RPMI7951 (cell line): ENCODE results near the gene GPX3. TPM values are rescaled to one million over a fixed set of nuclear protein-coding genes. Genes with fewer than 3 reads are reported as not detected.

Experiments
- DNase-seq: peaks from one replicate; pipeline ENCODE4 v3.0.0-alpha.2; 2012; ENCODE audit warnings: low read depth
- total RNA-seq: library from RNA; depleted of rRNA; stranded (reverse); fragments of >200 nt; shearing (Covaris generic); gene quantifications from 2 replicates; pipeline ENCODE4 v1.2.3, GENCODE V29; 2014; rRNA removed

GPX3 gene
- total RNA-seq: 3.1 and 4.4 TPM in 2 replicates

GRCh38 chr5:151020304-151021110 lies at the start of gene GPX3:
GPX3 (plus strand) TSS chr5:151020591; CDS start chr5:151020655, 64 bp downstream.
- DNase-seq: peak; percentile 50

GRCh38 chr5:150978590-150978989 lies 41.8 kb upstream of the GPX3 start:
- no peak for DNase-seq

DNA sequence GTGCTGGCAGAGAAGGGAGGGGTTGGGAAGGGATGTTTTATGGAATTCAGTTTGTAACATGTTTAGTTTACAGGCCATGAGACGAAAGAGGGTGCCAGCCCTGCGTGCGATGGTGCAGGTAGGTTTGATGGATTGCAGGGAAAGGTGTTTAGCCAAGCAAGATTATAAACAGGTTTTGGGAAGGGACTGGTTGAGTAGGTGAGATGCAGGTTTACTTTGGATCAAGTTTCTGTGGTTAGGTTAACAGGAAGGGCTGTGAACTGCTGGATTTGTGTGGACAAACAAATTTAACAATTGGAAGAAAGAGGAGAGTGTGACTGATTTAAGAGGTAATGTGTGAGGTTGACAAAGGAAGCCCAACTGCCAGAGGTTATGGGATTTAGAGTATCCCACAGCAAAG lies 32.6 kb upstream of the GPX3 start:
- no peak for DNase-seq

GRCh38 chr5:150989695-150990094 lies 30.7 kb upstream of the GPX3 start:
- peak; percentile 5 for DNase-seq

DNA sequence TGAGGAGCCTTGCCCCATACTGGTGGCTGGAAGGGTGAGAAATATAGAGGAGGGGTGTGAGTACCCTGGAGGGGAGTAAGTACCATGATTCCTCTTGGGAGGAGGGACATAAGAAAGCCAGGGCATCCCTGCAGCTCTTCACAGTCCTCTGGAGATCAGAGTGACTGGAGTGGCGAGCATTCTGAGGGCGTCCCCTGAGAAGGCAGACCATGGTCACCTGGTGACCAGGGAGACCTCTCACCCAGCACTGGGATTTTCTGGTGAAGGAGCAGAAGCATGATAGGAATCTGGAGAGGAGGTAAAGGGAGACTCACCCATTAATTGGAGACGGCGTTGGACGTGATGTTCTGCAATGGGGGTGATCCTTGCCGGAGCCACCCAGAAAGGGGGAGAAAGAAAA lies 27.7 kb upstream of the GPX3 start:
- DNase-seq: no peak

GRCh38 chr5:150993422-150993821 lies 27.0 kb upstream of the GPX3 start:
- no peak for DNase-seq

GRCh38 chr5:150993826-150994412 lies 26.5 kb upstream of the GPX3 start:
- no peak for DNase-seq

DNA sequence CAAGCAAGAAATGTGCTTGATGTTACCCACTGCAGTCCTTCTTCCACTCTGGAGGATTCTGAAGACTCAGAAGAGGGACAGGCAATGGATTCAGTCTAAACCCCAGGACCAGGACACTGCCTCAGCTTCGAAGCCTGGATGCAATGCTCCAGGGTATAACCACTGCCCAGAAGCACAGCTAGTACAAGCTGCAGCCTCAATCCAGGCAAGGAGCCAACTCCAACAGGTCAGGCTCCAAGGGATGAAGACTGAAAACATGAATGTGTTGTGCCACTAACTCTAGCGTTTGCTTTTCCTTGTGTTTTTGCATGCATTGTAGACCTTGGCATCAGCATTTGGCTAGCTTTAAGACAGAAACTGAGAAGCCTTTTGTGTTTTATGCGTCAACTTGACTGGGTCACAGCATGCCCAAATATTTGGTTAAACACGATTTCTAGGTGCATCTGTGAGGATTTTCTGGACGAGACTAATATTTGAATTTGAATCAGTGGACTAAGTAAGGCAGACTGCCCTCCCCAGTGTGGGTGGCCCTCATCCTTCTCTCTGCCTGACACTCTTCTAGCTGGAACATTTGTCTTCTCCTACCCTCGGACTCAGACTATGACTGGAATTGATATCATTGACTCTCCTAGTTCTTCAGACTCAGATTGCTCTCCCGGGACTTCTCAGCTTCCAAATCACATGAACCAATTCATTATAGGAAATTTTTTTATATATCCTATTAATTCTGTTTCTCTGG lies 20.5 kb upstream of the GPX3 start:
- no peak for DNase-seq

DNA sequence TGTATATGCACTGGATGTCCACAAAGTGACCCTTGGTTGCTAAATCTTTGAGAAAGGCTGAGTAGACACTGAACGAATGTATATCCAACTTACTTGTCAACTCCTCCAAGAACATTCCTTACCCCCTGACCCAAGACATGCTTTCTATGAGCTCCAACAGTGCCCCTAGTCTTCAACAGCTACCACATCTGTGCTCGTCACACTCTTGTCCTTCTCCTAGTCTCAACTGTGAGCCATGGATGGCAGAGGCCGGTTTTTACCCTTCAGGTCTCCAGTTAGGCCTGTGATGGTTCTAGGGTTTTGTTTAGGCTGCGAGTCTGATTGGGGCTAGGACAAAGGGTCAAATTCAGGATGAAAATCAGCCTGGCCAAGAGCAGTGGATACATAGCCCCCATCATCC lies 19.0 kb upstream of the GPX3 start:
- no peak for DNase-seq

GRCh38 chr5:151002250-151002649 lies 18.1 kb upstream of the GPX3 start:
- DNase-seq: peak; percentile 33

- DNase-seq: no peak
Observed at GRCh38 chr5:151002681-151003502, 17.5 kb upstream of the GPX3 start.

- DNase-seq: no peak
Observed at GRCh38 chr5:151003503-151003860, 16.9 kb upstream of the GPX3 start.

DNA sequence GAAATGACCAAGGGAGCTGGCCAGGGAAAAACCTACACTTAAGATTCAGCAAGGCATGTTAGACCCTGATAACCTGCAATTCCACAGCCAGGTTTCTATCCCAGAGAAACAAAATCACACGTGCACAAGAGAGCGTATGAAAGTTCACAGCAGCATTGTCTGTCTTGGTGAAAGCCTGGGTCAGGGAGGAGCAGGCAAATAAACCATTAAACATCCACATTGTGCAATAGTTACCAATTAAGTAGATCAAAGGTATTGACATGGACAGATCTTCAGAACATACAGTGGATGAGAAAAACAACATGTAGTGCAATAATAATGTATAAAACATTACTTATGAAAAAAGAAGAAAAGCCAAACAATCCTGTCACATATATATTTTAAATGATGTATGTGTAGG lies 15.9 kb upstream of the GPX3 start:
- DNase-seq: no peak

GRCh38 chr5:151005187-151005949 lies 15.0 kb upstream of the GPX3 start:
- DNase-seq: no peak

DNA sequence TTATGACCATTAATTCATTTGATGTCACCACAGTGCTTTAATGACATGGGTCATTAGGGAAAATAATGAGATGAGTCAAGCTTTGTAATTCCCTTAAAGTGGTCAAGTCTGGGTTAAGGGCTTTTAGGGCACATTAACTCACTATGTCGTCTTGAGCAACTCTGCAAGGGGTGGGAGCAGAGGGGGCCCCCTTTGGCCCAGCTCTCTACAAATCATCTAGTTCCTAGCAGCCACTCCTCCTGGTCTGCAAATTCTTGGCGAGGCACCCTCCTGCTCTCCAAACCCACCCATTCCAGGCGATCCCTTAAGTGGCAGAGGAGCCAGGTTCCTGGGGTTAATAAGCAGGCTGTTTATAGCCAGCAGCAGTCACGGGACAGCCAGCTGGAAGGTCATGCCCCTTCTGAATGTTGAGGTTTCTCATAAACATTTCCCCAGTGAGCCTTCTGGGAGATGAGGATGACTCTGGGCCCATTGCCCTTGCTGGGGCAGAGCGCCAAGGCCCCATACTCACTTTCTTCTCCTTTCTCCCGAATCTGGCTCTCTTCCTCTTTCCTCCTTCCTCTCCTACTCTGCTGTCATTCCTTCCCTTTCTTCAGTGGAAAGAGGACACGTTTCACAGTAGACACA lies 14.3 kb upstream of the GPX3 start:
- peak; percentile 47 for DNase-seq

- DNase-seq: no peak
Observed at GRCh38 chr5:151006704-151007334, 13.6 kb upstream of the GPX3 start.

- no peak for DNase-seq
Observed at GRCh38 chr5:151007430-151008209, 12.8 kb upstream of the GPX3 start.

DNA sequence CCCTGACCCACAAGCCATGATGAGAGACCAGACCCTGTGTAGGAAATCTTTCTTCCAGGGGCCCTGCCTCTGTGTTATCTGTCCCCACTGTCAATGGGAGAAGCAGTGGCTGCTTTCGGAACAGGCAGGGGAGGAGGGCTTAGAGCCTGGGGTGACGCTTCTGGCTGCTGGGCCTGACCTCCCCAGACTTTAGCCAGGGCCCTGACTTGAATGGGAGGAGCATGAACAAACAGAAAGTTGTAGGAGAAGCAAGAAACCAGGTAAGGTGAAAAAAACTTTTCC lies 12.2 kb upstream of the GPX3 start:
- no peak for DNase-seq

- no peak for DNase-seq
Observed at GRCh38 chr5:151008906-151009305, 11.5 kb upstream of the GPX3 start.

DNA sequence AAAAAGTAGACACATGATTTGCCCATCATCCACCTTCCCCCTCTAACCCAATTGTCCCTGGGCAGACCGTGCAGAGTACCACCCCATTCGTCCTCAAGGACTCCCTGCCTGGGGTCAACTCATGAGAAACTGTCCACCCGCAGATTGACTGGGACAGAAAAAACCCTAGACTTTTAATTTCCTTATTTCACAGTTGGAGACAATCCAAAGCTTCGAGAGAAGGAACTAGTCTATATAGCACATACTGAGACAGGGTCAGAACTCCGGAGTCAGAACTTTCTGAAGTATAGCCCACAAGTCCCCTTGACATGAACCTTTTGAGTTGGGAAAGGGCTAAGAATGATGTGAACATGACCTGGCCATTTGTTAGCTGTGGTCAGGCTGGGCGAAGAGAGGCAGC lies 7.5 kb upstream of the GPX3 start:
- no peak for DNase-seq
